ENCODE measurements around the gene NME2.

NME2 gene

GRCh38 chr17:51200295-51200694 is 34.1 kb downstream of the NME2 start:
- no peak for TF ChIP-seq CTCF (IDR thresholded peaks at IDR 0.05; ENCODE audit: low read depth, low read length)
- no peak for DNase-seq (ENCODE audit: low read depth in 2 of 2)
- H3K4me3 ChIP-seq (replicated peaks in 1 of 2; ENCODE audit: low read depth in 2 of 2, low read length in 2 of 2), result no peak overlapping the region

- no peak for TF ChIP-seq CTCF (IDR thresholded peaks at IDR 0.05; ENCODE audit: low read depth, low read length)
- no peak overlapping the region for H3K4me3 ChIP-seq (replicated peaks in 1 of 2; ENCODE audit: low read depth in 2 of 2, low read length in 2 of 2)
- DNase-seq (ENCODE audit: low read depth in 2 of 2), result no peak
Measured at GRCh38 chr17:51200846-51201245, 34.6 kb downstream of the NME2 start.

- no peak for TF ChIP-seq CTCF (IDR thresholded peaks at IDR 0.05; ENCODE audit: low read depth, low read length)
- H3K4me3 ChIP-seq (replicated peaks in 1 of 2; ENCODE audit: low read depth in 2 of 2, low read length in 2 of 2), result no peak overlapping the region
- DNase-seq (ENCODE audit: low read depth in 2 of 2), result no peak
Measured at GRCh38 chr17:51203838-51204237, 37.6 kb downstream of the NME2 start.

GRCh38 chr17:51214920-51215319 is 48.7 kb downstream of the NME2 start:
- no peak for DNase-seq (ENCODE audit: low read depth in 2 of 2)
- TF ChIP-seq CTCF (IDR thresholded peaks at IDR 0.05; ENCODE audit: low read depth, low read length), result no peak
- no peak overlapping the region for H3K4me3 ChIP-seq (replicated peaks in 1 of 2; ENCODE audit: low read depth in 2 of 2, low read length in 2 of 2)

GRCh38 chr17:51217946-51218345 is 51.7 kb downstream of the NME2 start:
- TF ChIP-seq CTCF (IDR thresholded peaks at IDR 0.05; ENCODE audit: low read depth, low read length), result no peak
- no peak for DNase-seq (ENCODE audit: low read depth in 2 of 2)
- no peak overlapping the region for H3K4me3 ChIP-seq (replicated peaks in 1 of 2; ENCODE audit: low read depth in 2 of 2, low read length in 2 of 2)

GRCh38 chr17:51221322-51221721 is 55.1 kb downstream of the NME2 start:
- no peak for TF ChIP-seq CTCF (IDR thresholded peaks at IDR 0.05; ENCODE audit: low read depth, low read length)
- no peak overlapping the region for H3K4me3 ChIP-seq (replicated peaks in 1 of 2; ENCODE audit: low read depth in 2 of 2, low read length in 2 of 2)
- no peak for DNase-seq (ENCODE audit: low read depth in 2 of 2)
